Measurements from ENCODE around the gene WARS2. TPM values are rescaled to one million over a fixed set of nuclear protein-coding genes. Genes with fewer than 3 reads are reported as not detected.

WARS2 gene
- total RNA-seq, 1 experiment from 2014 or later = 10.5 TPM

DNA sequence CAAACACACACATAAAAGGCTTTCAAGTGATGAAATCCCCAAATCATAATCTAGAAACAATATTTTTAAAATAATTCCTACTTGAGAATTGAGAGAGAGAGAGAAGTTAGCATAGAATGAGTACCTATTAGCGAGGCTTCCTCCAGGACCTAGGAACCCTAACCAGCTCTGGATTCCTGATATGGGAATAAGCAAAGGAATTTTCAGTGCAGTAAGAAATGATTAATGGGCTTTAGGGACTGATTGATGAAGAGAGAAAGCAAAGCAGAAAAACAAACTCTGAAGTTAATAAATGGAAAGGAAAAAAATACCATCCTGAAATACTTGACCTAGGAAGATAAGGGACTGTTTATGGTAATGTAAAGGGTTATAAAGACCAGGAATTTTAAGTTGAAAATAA lies 60.6 kb downstream of the WARS2 start (continued):
- TF ChIP-seq, protein P1, sequence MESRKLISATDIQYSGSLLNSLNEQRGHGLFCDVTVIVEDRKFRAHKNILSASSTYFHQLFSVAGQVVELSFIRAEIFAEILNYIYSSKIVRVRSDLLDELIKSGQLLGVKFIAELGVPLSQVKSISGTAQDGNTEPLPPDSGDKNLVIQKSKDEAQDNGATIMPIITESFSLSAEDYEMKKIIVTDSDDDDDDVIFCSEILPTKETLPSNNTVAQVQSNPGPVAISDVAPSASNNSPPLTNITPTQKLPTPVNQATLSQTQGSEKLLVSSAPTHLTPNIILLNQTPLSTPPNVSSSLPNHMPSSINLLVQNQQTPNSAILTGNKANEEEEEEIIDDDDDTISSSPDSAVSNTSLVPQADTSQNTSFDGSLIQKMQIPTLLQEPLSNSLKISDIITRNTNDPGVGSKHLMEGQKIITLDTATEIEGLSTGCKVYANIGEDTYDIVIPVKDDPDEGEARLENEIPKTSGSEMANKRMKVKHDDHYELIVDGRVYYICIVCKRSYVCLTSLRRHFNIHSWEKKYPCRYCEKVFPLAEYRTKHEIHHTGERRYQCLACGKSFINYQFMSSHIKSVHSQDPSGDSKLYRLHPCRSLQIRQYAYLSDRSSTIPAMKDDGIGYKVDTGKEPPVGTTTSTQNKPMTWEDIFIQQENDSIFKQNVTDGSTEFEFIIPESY (IDR thresholded peaks at IDR 0.05; ENCODE audit: extremely low read depth, insufficient replicate concordance, low read length) = no peak
- TF ChIP-seq CBX3 (IDR thresholded peaks at IDR 0.05; ENCODE audit: low read depth) (no peak), JUND (IDR thresholded peaks at IDR 0.05) (no peak), ZFX (IDR thresholded peaks at IDR 0.05) (no peak), ZNF274 (IDR thresholded peaks at IDR 0.05; ENCODE audit: low read depth, low read length) (no peak), SRF (IDR thresholded peaks at IDR 0.05; ENCODE audit: low read depth) (no peak), ELF1 (IDR thresholded peaks at IDR 0.05; ENCODE audit: borderline replicate concordance, low read depth) (no peak), POLR2A (IDR thresholded peaks at IDR 0.05; ENCODE audit: borderline replicate concordance, extremely low read depth, insufficient read depth, insufficient read length) (no peak), EGR1 (IDR thresholded peaks at IDR 0.05; ENCODE audit: low read depth) (no peak)
- TF ChIP-seq, protein P2, sequence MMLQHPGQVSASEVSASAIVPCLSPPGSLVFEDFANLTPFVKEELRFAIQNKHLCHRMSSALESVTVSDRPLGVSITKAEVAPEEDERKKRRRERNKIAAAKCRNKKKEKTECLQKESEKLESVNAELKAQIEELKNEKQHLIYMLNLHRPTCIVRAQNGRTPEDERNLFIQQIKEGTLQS (IDR thresholded peaks at IDR 0.05) = no peak

DNA sequence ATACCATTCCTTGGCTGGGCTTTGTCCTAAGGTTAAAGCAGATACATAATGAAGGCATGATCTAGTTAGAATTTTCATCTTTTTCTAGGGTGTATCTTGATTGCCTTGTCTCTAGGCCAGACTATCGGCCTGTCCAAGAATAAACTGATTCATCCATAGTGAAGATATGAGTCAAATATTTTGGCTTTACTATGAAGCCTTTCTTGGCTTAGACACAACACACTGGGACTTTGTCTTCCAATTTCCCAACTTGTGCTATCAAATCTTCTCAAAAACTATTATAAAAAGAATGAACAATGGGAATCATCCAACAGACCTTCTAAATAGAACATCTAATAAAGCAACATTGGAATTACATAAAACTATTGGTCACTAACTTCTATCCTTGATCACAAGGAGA lies 64.8 kb downstream of the WARS2 start:
- ATAC-seq (no peak), DNase-seq (ENCODE audit: low read depth, low spot score) (no peak)
- H2AFZ ChIP-seq (ENCODE audit: low read depth, low read length, poor library complexity, severe bottlenecking) = no peak overlapping the region
- no peaks in the 10 kb centered on the region for H3K79me2 ChIP-seq (ENCODE audit: insufficient read depth, low read length)
- H4K20me1 ChIP-seq (ENCODE audit: insufficient read depth) = no peaks in the 10 kb centered on the region
- no peaks in the 10 kb centered on the region for H3K36me3 ChIP-seq (ENCODE audit: control insufficient read depth in 1 of 2, insufficient read depth in 2 of 2, low read length in 2 of 2)
- POLR2A ChIA-PET = no interaction called here
- H3K9ac ChIP-seq (ENCODE audit: low read length) = no peak overlapping the region
- no peaks in the 10 kb centered on the region for H3K4me1 ChIP-seq (ENCODE audit: control insufficient read depth in 1 of 2, insufficient read depth in 2 of 2, low read length in 2 of 2)
- TF ChIP-seq FOSL1 (IDR thresholded peaks at IDR 0.05; ENCODE audit: low read depth) = no peak
- no peak for TF ChIP-seq EZH2phosphoT487 (IDR thresholded peaks at IDR 0.05; ENCODE audit: borderline replicate concordance)
- TF ChIP-seq, protein P1 (IDR thresholded peaks at IDR 0.05; ENCODE audit: extremely low read depth, insufficient replicate concordance, low read length) = no peak
- TF ChIP-seq, protein P2 (IDR thresholded peaks at IDR 0.05) = no peak
- TF ChIP-seq CEBPB (IDR thresholded peaks at IDR 0.05; ENCODE audit: low read depth) = no peak
- TF ChIP-seq, protein P3, sequence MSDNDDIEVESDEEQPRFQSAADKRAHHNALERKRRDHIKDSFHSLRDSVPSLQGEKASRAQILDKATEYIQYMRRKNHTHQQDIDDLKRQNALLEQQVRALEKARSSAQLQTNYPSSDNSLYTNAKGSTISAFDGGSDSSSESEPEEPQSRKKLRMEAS (IDR thresholded peaks at IDR 0.05) = no peak
- CTCF ChIA-PET = no interaction called here
- no peaks in the 10 kb centered on the region for H3K9me3 ChIP-seq (ENCODE audit: control insufficient read depth in 1 of 2, insufficient read depth in 1 of 2, low read depth in 1 of 2, low read length in 2 of 2)
- H3K27ac ChIP-seq (ENCODE audit: low read depth, low read length) = no peak overlapping the region
- intact Hi-C loops (cut with micrococcal nuclease) = no loop called here
- no peaks in the 10 kb centered on the region for H3K27me3 ChIP-seq (ENCODE audit: insufficient read depth, low read length)
- H3K4me2 ChIP-seq (ENCODE audit: low read length) = no peak overlapping the region
- no TSS peak for BruUV-seq (replicated peaks)
- RAD21 ChIA-PET (ENCODE audit: low non-redundant PET in 1 of 2, low total read pairs in 2 of 2, uncharacterized antibody in 2 of 2, unreplicated experiment in 2 of 2) = no interaction called here
- H3K9me2 ChIP-seq (ENCODE audit: insufficient read depth) = no peaks in the 10 kb centered on the region
- H3K4me3 ChIP-seq (replicated peaks in 1 of 2; ENCODE audit: low read depth in 1 of 2, low read length in 2 of 2) = no peak overlapping the region
